ENCODE results near the gene CALY.

CALY gene

GRCh38 chr10:133378251-133379096, 41.8 kb upstream of the CALY start (continued):
- TF ChIP-seq ZNF704 (tag by site-specific recombination; IDR thresholded peaks at IDR 0.05) (peak; percentile 54; the same call in 1 of the 2 replicates), ZSCAN23 (tag by site-specific recombination; IDR thresholded peaks at IDR 0.05) (no peak), EGR2 (tag by site-specific recombination; IDR thresholded peaks at IDR 0.05; ENCODE audit: low read depth) (no peak), ZFP3 (tag by site-specific recombination; IDR thresholded peaks at IDR 0.05; ENCODE audit: low read depth) (no peak), ZNF335 (tag by site-specific recombination; conservative IDR thresholded peaks at IDR 0.05) (peak; percentile 91), ZNF561 (tag by site-specific recombination; IDR thresholded peaks at IDR 0.05; ENCODE audit: borderline replicate concordance) (no peak), ZBTB11 (tag by site-specific recombination; conservative IDR thresholded peaks at IDR 0.05; ENCODE audit: low read depth) (peak; percentile 91), BCL11B (tag by site-specific recombination; IDR thresholded peaks at IDR 0.05; ENCODE audit: low read depth) (no peak), ZNF514 (tag by site-specific recombination; IDR thresholded peaks at IDR 0.05) (no peak), KLF17 (tag by site-specific recombination; IDR thresholded peaks at IDR 0.05) (0 out of 2 replicates have a peak, but pooled peaks have one; percentile 44), ZNF664 (tag by site-specific recombination; IDR thresholded peaks at IDR 0.05) (no peak), ZNF843 (tag by site-specific recombination; IDR thresholded peaks at IDR 0.05) (0 out of 2 replicates have a peak, but pooled peaks have one; percentile 18), ZIC2 (tag by site-specific recombination; IDR thresholded peaks at IDR 0.05) (peak; percentile 72), ZNF2 (tag by site-specific recombination; IDR thresholded peaks at IDR 0.05) (peak; percentile 83), ZNF580 (tag by site-specific recombination; IDR thresholded peaks at IDR 0.05) (no peak), PRDM1 (tag by site-specific recombination; IDR thresholded peaks at IDR 0.05) (peak; percentile 42; the same call in 1 of the 2 replicates), GLIS2 (tag by site-specific recombination; IDR thresholded peaks at IDR 0.05) (peak; percentile 71), FEZF1 (tag by site-specific recombination; IDR thresholded peaks at IDR 0.05) (no peak), ZNF521 (tag by site-specific recombination; IDR thresholded peaks at IDR 0.05) (no peak), SP7 (tag by site-specific recombination; IDR thresholded peaks at IDR 0.05) (peak; percentile 28; the same call in 1 of the 2 replicates), ZNF138 (tag by site-specific recombination; IDR thresholded peaks at IDR 0.05; ENCODE audit: borderline replicate concordance) (no peak), ZBTB49 (tag by site-specific recombination; IDR thresholded peaks at IDR 0.05; ENCODE audit: low read depth) (no peak), ZNF416 (tag by site-specific recombination; IDR thresholded peaks at IDR 0.05) (no peak), ZNF148 (tag by site-specific recombination; IDR thresholded peaks at IDR 0.05; ENCODE audit: borderline replicate concordance) (no peak), ZNF423 (tag by site-specific recombination; IDR thresholded peaks at IDR 0.05) (0 out of 2 replicates have a peak, but pooled peaks have one; percentile 25), ZNF26 (tag by site-specific recombination; IDR thresholded peaks at IDR 0.05) (no peak), ZNF600 (tag by site-specific recombination; IDR thresholded peaks at IDR 0.05) (no peak)
